Activated CD8-positive, alpha-beta memory T cell treated with anti-CD3 and anti-CD28 coated beads, Interleukin-2, amount 50 U/mL, for 24 hours (primary cell): Measurements from ENCODE around the gene ZNF827.

Source experiments
- DNase-seq: peaks from one replicate; pipeline ENCODE4 v3.0.0-alpha.2; 2020; ENCODE audit errors: extremely low read depth

The ZNF827 gene

GRCh38 chr4:145938618-145939440 lies at the start of gene ZNF827:
Gene ZNF827 (minus strand): TSS chr4:145938823. CDS start chr4:145938407, 416 bp downstream.
- peak; percentile 21 for DNase-seq

GRCh38 chr4:145984563-145984962 lies 45.9 kb upstream of the ZNF827 start:
- DNase-seq = no peak

DNA sequence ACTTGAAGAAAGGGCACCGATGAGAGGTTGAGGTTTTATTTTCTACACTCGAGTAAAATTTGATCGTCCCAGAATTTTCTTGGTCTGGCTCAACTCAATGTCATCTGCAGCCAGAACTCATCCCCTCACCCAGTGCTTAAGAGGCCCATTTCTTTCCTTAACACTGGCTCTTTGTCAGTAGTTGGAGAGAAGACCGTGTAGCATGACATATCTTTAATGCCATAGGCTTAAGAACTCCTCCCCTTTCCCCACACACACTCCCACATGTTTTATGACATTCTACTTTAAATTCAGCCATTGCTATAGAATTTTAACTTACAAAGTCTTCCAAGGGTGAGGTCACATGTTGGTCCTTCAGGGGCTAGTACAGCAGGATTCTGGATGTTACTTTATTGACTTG lies 44.2 kb upstream of the ZNF827 start:
- no peak for DNase-seq

- DNase-seq = no peak
These were observed 40.5 kb upstream of the ZNF827 start for GRCh38 chr4:145979160-145979559.

- DNase-seq = no peak
These were observed 38.1 kb upstream of the ZNF827 start for GRCh38 chr4:145976680-145977079.

DNA sequence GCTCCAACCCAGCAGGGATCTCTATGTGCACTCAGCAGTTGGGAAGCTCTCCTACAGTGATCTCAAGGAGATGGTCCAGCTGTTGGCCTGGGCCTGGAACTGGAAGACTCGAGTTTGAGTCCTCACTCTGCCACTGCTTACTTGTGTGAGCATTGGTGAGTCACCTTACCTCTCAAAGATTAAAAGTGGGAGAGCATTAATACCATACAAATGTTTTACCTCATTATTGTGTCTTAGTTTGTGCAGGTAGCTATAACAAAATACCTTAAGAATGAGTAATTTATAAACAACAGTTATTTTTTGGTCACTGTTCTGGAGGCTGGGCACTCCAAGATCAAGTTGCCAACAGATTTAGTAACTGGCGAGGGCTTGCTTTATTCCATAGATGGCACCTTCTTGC lies 21.4 kb upstream of the ZNF827 start:
- no peak for DNase-seq

GRCh38 chr4:145957302-145957701 lies 18.7 kb upstream of the ZNF827 start:
- DNase-seq = no peak

DNA sequence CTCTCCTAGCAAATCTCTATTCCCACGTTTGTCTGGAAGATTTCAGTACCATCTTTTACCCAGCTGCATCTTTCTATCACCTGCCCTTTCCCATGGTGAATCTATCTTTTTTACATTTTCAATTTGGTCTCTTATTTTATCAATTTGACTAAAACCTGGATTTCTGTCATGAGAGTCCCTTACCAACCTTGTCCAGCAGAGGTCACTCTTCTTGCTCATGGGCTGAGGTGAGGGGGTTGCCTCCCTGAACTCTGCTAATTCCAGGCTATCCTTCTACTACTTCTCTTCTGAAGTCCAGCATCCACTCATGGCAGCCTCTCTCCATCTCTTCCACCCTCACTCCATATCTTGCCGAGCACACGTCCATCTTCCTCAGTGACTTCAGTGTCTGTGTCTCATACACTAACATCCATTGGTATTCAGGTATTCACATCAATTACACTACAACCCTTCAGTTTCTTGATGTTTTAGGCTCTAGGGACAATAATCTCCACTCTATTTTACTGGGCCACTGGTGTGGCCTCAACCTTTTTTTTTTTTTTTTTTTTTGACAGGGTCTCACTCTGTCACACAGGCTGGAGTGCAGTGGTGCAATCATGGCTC lies 17.8 kb upstream of the ZNF827 start:
- DNase-seq = no peak

- DNase-seq = no peak
These were observed 16.3 kb upstream of the ZNF827 start for GRCh38 chr4:145954924-145955339.

GRCh38 chr4:145951931-145952330 lies 13.3 kb upstream of the ZNF827 start:
- DNase-seq = no peak

DNA sequence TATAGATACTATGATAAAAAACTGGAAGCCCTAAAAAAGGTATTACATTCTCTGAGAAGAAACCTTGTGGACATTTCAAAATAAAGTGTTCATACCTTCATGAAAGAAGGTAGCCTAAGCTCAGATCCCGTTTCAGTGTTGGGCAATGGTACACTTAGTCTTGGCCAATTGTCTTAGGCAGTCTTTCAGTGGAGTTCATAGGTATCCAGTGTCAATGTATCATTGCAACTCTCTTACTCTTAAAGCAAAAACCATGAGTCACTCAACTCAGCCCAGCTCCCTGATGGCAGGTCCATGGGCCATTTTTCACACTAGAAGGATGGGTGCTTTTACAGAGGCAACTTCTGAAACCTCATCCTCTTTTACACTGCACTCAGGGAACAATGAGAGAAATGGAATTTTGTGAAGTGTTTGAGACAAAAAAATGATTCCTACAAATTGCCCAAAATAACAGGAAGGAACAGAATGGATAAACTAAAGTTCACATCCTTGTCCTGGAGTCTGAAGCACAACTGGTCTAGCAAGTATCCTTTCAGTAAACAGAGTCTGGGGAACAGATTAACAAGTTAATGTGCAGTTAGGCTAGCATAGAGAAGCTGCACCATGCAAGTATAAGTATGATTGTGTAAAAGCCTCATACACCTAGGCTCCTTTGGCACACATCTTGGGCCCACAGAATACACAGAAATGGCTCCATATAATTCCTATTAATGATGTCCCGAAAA lies 7.0 kb upstream of the ZNF827 start:
- DNase-seq = no peak

DNA sequence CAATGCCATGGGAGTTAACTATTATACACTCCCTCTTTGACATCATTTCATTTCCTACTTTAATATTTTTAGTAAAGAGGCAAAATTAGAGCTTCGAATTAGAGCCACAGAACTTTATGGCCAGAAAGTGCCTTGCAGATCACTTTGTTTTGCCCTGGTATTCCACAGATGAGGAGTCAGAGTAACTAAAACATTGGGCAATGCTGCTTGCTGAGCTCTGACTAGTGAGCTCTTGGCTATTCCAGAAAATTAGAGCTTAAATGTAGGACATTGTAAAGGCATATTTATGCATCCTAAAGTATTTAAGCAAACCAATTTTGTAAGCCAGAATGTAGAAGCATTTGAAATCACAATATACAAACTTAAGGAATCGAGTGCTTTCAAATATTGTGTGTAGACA lies 6.3 kb upstream of the ZNF827 start:
- no peak for DNase-seq

GRCh38 chr4:145939856-145940255 lies 1.2 kb upstream of the ZNF827 start:
- no peak for DNase-seq

- DNase-seq = no peak
These were observed 773 bp upstream of the ZNF827 start for GRCh38 chr4:145939441-145939750.

DNA sequence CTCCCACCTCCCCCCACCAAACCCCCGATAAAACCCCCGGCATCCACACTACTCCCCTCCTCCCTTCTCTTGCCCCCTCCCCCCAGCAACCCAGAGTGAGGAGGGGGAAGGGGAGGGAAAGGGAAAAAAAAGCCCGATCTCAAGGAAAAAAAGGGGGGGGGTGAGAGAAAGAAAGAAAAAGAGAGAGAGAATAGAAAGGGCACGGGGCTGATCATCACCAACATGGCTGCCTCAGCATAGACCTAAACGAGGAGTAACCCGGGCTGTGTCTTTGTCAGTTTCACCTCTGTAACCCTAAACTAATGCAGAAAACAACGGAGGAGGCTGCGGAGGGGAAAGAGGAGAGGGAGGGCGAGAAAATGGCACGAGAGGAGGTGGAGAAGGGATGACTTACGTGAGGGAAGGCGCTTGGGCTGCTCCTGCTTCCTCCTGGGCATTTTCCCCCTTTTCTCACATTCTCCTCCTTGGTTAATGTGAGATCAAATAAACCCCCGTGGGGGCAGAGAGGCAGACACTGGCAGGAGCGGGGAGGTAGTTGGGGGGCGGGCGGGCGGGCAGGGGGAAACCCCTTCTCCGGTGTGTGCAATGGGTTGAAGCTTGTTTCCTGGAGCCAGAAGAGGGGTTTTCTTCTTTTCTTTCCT lies 532 bp downstream of the ZNF827 start:
- peak; percentile 6 for DNase-seq

DNA sequence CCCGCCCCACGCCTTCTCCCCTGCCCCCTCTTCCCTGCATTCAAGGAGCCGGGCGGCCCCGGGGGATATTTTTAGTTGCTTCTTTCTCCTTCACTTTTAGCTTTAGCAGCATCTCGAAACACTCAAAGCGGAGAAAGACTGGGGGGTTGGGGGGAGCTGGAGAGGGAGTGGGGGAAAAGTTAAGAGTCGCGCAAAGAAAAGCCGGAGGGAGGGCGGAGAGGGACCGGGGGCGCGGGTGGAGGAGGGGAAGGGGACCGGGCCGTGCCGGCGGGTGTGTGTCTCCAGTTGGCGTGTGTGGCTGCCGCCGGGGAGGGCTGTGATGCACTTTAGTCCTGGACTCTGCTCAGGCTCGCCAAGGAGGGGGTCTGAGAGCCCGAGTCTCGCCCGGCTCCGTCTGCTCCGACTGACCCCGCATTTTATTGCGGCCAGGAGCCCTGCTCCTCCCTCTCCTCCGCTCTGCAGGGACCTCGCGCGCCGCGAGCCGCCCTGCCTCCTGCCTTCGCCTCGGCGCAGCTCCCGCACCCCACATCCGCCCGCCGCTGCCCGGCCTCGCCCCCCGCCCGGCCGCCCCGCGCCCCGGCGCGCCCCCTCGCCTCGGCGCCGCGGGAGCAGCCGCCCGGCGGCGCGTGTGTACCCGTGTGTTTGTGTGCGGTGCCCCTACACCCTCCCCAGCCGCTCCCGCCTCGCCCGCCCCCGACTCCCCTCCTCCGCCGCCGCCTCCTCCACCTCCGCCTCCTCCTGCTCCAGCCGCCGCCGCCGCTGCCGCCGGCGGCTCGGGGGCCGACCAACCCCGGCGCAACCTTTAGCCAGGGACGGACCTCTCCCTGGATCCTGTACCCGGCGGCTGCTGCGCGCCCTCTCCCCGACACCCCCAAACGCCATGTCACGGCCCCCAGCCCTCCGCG lies 1.4 kb downstream of the ZNF827 start:
- peak; percentile 8 for DNase-seq

GRCh38 chr4:145936142-145936996 lies 2.3 kb downstream of the ZNF827 start:
- DNase-seq = peak; percentile 7

GRCh38 chr4:145935253-145936141 lies 3.1 kb downstream of the ZNF827 start:
- DNase-seq = no peak

DNA sequence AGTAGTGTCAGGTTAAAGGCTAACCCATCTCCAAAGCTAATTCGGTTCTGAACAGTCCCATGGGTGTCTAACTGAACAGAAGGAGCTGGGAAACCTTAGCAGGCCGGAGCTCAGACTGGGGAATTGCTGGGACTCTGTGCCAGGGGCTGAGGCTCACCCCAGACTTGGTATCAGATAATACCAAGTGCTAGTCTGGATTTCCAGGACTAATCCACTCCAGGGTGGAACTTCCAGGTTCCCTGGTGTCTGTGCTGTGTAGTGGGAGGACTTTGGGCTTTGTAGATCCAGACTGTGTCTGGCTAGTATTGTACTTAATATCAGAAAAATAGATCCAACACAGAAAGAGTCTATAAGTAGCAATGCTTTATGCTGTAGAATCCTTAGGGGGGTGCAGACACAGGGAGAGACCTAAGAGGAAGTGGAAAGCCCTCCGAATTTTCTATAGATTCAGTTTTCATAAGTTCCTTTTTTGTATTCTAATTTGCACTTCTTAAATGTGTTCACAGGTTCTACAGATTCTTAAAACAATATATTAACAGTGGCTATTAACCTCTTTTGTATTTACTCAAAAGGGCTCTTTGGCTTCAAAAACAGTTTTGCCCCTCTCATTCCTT lies 4.1 kb downstream of the ZNF827 start:
- DNase-seq = no peak
